ENCODE results near the gene HYCC1.
"Not testable (repeated sequence)": the region's sequence is repeated elsewhere in the genome, so short reads cannot be mapped to it uniquely, and the experiment has no call there.

The HYCC1 gene

DNA sequence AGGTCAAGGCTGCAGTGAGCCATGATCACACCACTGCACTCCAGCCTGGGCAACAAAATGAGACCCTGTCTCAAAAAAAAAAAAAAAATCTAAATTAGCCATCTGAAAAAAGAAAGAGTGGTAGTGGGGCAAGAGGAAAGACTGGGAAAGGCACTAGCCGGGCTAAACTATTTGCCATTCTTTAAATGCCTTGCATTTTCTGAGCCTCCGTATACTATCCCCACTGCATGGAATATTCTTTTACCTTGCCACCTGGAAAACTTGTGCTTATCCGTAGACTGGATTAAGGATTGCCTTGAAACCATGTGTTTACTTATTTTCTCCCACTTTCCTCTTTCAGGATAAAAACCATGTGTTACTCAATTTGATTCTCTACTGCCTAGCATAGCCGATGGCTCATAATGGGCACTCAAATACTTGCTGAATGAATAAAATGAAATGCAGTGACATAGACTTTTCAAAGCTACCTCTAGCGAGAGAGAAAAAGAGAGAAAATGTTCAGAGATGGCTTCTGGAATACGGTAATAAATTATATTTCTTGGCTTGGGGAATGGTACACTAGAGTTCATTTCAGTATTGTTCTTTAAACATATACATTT is 30.6 kb downstream of the HYCC1 start:
- DNase-seq: no peak

DNA sequence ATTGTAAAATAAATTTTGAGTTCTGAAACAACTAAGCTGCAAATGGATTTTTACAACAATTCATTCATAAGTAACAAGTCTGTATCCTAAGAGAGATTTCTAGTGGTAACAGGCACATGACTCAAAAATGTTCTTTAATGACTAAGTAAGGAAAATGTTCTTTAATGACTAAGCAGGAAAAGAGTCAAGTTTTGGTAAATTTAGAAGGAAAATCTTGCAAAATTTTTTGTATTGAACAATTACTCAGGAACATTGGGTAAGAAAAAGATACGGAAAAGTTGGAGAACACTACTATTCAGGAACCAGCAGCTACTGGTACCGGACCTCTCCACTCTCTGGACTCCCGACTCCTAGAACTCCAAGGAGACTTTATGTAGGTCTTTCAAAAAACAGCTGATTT is 33.5 kb downstream of the HYCC1 start:
- DNase-seq: no peak

GRCh38 chr7:22979861-22980260 is 34.1 kb downstream of the HYCC1 start:
- no peak for DNase-seq

GRCh38 chr7:22979251-22979650 is 34.7 kb downstream of the HYCC1 start:
- DNase-seq: no peak

GRCh38 chr7:22974636-22975035 is 39.3 kb downstream of the HYCC1 start:
- not testable (repeated sequence) for DNase-seq

GRCh38 chr7:22972207-22972606 is 41.7 kb downstream of the HYCC1 start:
- DNase-seq: no peak

DNA sequence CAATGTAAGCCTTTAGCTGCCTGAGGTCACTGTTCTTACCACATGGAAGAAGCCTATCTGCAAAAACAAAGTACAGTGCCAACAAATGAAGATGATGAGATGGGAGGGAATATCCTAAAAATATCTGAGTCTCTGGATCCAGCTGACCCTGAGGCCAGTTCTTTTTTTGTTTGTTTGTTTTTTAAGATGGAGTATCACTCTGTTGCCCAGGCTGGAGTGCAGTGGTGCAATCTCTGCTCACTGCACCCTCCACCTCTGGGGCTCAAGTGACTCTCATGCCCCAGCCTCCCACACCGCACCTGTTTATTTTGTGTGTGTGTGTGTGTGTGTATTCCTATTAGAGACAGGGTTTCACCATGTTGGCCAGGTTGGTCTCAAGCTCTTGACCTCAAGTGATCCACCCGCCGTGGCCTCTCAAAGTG is 44.9 kb downstream of the HYCC1 start:
- DNase-seq: no peak

Measured in stimulated activated CD4-positive, alpha-beta T cell treated with anti-CD3 and anti-CD28 coated beads, Interleukin-1b, Interleukin-23, amount 100 ng/mL, for 48 hours (primary cell).